ENCODE results near the gene MMP11. TPM values are rescaled to one million over a fixed set of nuclear protein-coding genes. Genes with fewer than 3 reads are reported as not detected.

The MMP11 gene
- polyA plus RNA-seq, 1 of the 3 experiments (the other 2 are of a cell fraction) = 64.4 TPM

- TF ChIP-seq PBX3 (IDR thresholded peaks at IDR 0.05) (no peak), ZBTB33 (IDR thresholded peaks at IDR 0.05; ENCODE audit: borderline replicate concordance, low read depth) (no peak), FOXM1 (IDR thresholded peaks at IDR 0.05; ENCODE audit: low read depth) (no peak)
These were observed 29.3 kb upstream of the MMP11 start (continued) for GRCh38 chr22:23743303-23743705.

- Histone ChIP-seq H3K79me2 (ENCODE audit: insufficient read depth) (peaks cover 24% of the 10 kb centered on the region), H3F3A (replicated peaks; ENCODE audit: insufficient read depth) (no peaks in the 10 kb centered on the region), H3K9me2 (no peaks in the 10 kb centered on the region), H3K9me3 (no peaks in the 10 kb centered on the region), H3K4me3 (ENCODE audit: low read depth in 2 of 2, low read length in 1 of 2) (no peak overlapping the region), H2AFZ (ENCODE audit: low read depth) (no peak overlapping the region), H3K9ac (no peak overlapping the region), H3K36me3 (replicated peaks in 1 of 2; ENCODE audit: control insufficient read depth in 1 of 2, insufficient read depth in 2 of 2, low read length in 1 of 2) (peaks cover 8 to 32% of the 10 kb centered on the region in 2 experiments), H3K27me3 (ENCODE audit: insufficient read depth) (no peaks in the 10 kb centered on the region), H3K4me1 (ENCODE audit: control insufficient read depth in 1 of 2, insufficient read depth in 2 of 2, low read depth in 1 of 2, low read length in 1 of 2) (no peaks in the 10 kb centered on the region), H4K20me1 (ENCODE audit: insufficient read depth) (no peaks in the 10 kb centered on the region), H3K27ac (ENCODE audit: low read depth in 2 of 2, low read length in 1 of 2) (no peak overlapping the region), H3K4me2 (no peak overlapping the region)
- TF ChIP-seq TCF12 (IDR thresholded peaks at IDR 0.05) = no peak
- no peak for TF ChIP-seq GABPA (IDR thresholded peaks at IDR 0.05; ENCODE audit: low read depth)
- TF ChIP-seq USF1 (IDR thresholded peaks at IDR 0.05; ENCODE audit: borderline replicate concordance, low read depth) = no peak
- ChIA-PET POLR2A (no interaction called here), CTCF (interaction anchor here (1.4 to 1.6 kb wide), 2 partner anchors 27 to 105 kb away, joined by 3 to 7 read pairs; no protein-coding TSS in a partner anchor)
- no peak for DNase-seq
- WGBS (ENCODE audit: low lambda C conversion rate) = 98% methylated on average over 11 of the region's 13 CpGs
These were observed 28.6 kb upstream of the MMP11 start for GRCh38 chr22:23744001-23744400.

- H3K27me3 ChIP-seq (ENCODE audit: insufficient read depth) = no peaks in the 10 kb centered on the region
- no peak overlapping the region for H3K9ac ChIP-seq
- no peaks in the 10 kb centered on the region for H3K9me3 ChIP-seq
- H3K4me3 ChIP-seq (ENCODE audit: low read depth in 2 of 2, low read length in 1 of 2) = no peak overlapping the region
- peaks cover 25% of the 10 kb centered on the region for H3K79me2 ChIP-seq (ENCODE audit: insufficient read depth)
- 100% methylated on average over 4 of the region's 14 CpGs for WGBS (ENCODE audit: low lambda C conversion rate)
- peaks cover 8 to 32% of the 10 kb centered on the region in 2 experiments for H3K36me3 ChIP-seq (replicated peaks in 1 of 2; ENCODE audit: control insufficient read depth in 1 of 2, insufficient read depth in 2 of 2, low read length in 1 of 2)
- H3F3A ChIP-seq (replicated peaks; ENCODE audit: insufficient read depth) = no peaks in the 10 kb centered on the region
- CTCF ChIA-PET = interaction anchor here (0.6 to 1.6 kb wide), 3 partner anchors 23 to 105 kb away, joined by 3 to 7 read pairs (median 3); partner anchors contain the start of gene CHCHD10
- no peaks in the 10 kb centered on the region for H3K4me1 ChIP-seq (ENCODE audit: control insufficient read depth in 1 of 2, insufficient read depth in 2 of 2, low read depth in 1 of 2, low read length in 1 of 2)
- H3K9me2 ChIP-seq = no peaks in the 10 kb centered on the region
- no peak overlapping the region for H2AFZ ChIP-seq (ENCODE audit: low read depth)
- H3K4me2 ChIP-seq = no peak overlapping the region
- H4K20me1 ChIP-seq (ENCODE audit: insufficient read depth) = no peaks in the 10 kb centered on the region
- H3K27ac ChIP-seq (ENCODE audit: low read depth in 2 of 2, low read length in 1 of 2) = no peak overlapping the region
- POLR2A ChIA-PET = no interaction called here
- DNase-seq = no peak
- TF ChIP-seq EZH2phosphoT487 (IDR thresholded peaks at IDR 0.05; ENCODE audit: borderline replicate concordance, low read depth) = no peak
- no peak for TF ChIP-seq SMC3 (IDR thresholded peaks at IDR 0.05; ENCODE audit: low read depth, low read length)
- TF ChIP-seq TAF1 (IDR thresholded peaks at IDR 0.05; ENCODE audit: borderline replicate concordance, low read depth, low read length) = no peak
- TF ChIP-seq TCF12 (IDR thresholded peaks at IDR 0.05) = no peak
- TF ChIP-seq RCOR1 (IDR thresholded peaks at IDR 0.05; ENCODE audit: low read length) = no peak
- no peak for TF ChIP-seq FOXJ3 (CRISPR knock-in tag; IDR thresholded peaks at IDR 0.05)
- no peak for TF ChIP-seq TEAD4 (IDR thresholded peaks at IDR 0.05; ENCODE audit: borderline replicate concordance, insufficient read depth)
- TF ChIP-seq NRF1 (IDR thresholded peaks at IDR 0.05; ENCODE audit: low read depth, low read length) = no peak
- no peak for TF ChIP-seq RFX5 (IDR thresholded peaks at IDR 0.05; ENCODE audit: low read length)
- no peak for TF ChIP-seq RAD21 (IDR thresholded peaks at IDR 0.05; ENCODE audit: low read length)
- TF ChIP-seq NFIC (IDR thresholded peaks at IDR 0.05; ENCODE audit: borderline replicate concordance) = no peak
- TF ChIP-seq USF2 (IDR thresholded peaks at IDR 0.05; ENCODE audit: borderline replicate concordance, low read depth, low read length) = no peak
- TF ChIP-seq EP300 (IDR thresholded peaks at IDR 0.05; ENCODE audit: borderline replicate concordance in 1 of 2, low read depth in 1 of 2, low read length in 1 of 2) = no peak
These were observed 28.2 kb upstream of the MMP11 start for GRCh38 chr22:23744485-23744884.

All from SK-N-SH (cell line).